ENCODE results near the gene DCTN2.

- TF ChIP-seq CTCF (IDR thresholded peaks at IDR 0.05) = no peak
- no peak for TF ChIP-seq POLR2A (IDR thresholded peaks at IDR 0.05)
These were observed 31.5 kb downstream of the DCTN2 start for GRCh38 chr12:57515408-57515933.

All from thyroid gland (tissue), 4 donors.